Loucy (cell line): ENCODE measurements around the gene UQCC2.

ENCODE experiments used
- H2AFZ ChIP-seq: fragments of 200-600 bp; sonication (generic); 2 replicates; pipeline ENCODE4 v1.6.0; 2016; ENCODE audit warnings: antibody characterized with exemption, mild to moderate bottlenecking, low read length, moderate library complexity
- H3F3A ChIP-seq: fragments of 200-600 bp; 2 replicates; pipeline ENCODE4 v1.6.0; 2016; ENCODE audit warnings: antibody characterized with exemption, low read depth, mild to moderate bottlenecking
- H3K27me3 ChIP-seq: fragments of 200-600 bp; sonication (generic); 2 replicates; pipeline ENCODE4 v1.6.1; 2014; ENCODE audit warnings: low read length, mild to moderate bottlenecking; ENCODE audit not compliant: insufficient read depth, poor library complexity, severe bottlenecking
- H3K36me3 ChIP-seq: fragments of 200-600 bp; sonication (generic); 2 replicates; pipeline ENCODE4 v1.6.1; 2016; ENCODE audit warnings: low read length; ENCODE audit not compliant: insufficient read depth
- H3K4me1 ChIP-seq: fragments of 200-600 bp; sonication (generic); 2 replicates; pipeline ENCODE4 v1.5.1; 2014; ENCODE audit warnings: low read length, mild to moderate bottlenecking; ENCODE audit not compliant: insufficient read depth, poor library complexity, severe bottlenecking
- H3K4me2 ChIP-seq: fragments of 200-600 bp; sonication (generic); 2 replicates; pipeline ENCODE4 v1.6.0; 2014; ENCODE audit warnings: antibody characterized with exemption, low read length, low read depth, mild to moderate bottlenecking; ENCODE audit not compliant: poor library complexity, severe bottlenecking
- H3K4me3 ChIP-seq: fragments of 200-600 bp; sonication (generic); 2 replicates; pipeline ENCODE4 v1.5.1; 2014; ENCODE audit warnings: low read length, mild to moderate bottlenecking, mixed read lengths; ENCODE audit not compliant: poor library complexity, severe bottlenecking
- H3K79me2 ChIP-seq: fragments of 200-600 bp; sonication (generic); 2 replicates; pipeline ENCODE4 v1.6.1; 2014; ENCODE audit warnings: low read length; ENCODE audit not compliant: insufficient read depth
- H3K9ac ChIP-seq: fragments of 200-600 bp; sonication (generic); 2 replicates; pipeline ENCODE4 v1.6.0; 2014; ENCODE audit warnings: mild to moderate bottlenecking, low read depth, low read length, moderate library complexity; ENCODE audit not compliant: poor library complexity, severe bottlenecking
- H3K9me2 ChIP-seq: fragments of 200-600 bp; sonication (generic); replicated peaks from 2 replicates; pipeline ENCODE4 v1.6.1; 2016; ENCODE audit warnings: low read depth, low read length, mixed read lengths
- H3K9me3 ChIP-seq: fragments of 200-600 bp; sonication (generic); 2 replicates; pipeline ENCODE4 v1.6.1; 2014; ENCODE audit warnings: mild to moderate bottlenecking, antibody characterized with exemption, low read length, low read depth; ENCODE audit not compliant: insufficient read depth
- H4K20me1 ChIP-seq: fragments of 200-600 bp; sonication (generic); 2 replicates; pipeline ENCODE4 v1.6.0; 2014; ENCODE audit warnings: antibody characterized with exemption, low read length, mild to moderate bottlenecking; ENCODE audit not compliant: insufficient read depth, poor library complexity, severe bottlenecking
- EZH2phosphoT487 ChIP-seq: fragments of 200-600 bp; IDR thresholded peaks from 2 replicates; pipeline ENCODE4 v1.6.1; 2018; ENCODE audit warnings: antibody characterized with exemption, mild to moderate bottlenecking, moderate library complexity, borderline replicate concordance
- TF ChIP-seq, protein P1 (sequence below): fragments of 200-600 bp; sonication (generic); conservative IDR thresholded peaks from 2 replicates; pipeline ENCODE4 v1.5.1; 2014; ENCODE audit warnings: mild to moderate bottlenecking, antibody characterized with exemption, low read length

UQCC2 gene

DNA sequence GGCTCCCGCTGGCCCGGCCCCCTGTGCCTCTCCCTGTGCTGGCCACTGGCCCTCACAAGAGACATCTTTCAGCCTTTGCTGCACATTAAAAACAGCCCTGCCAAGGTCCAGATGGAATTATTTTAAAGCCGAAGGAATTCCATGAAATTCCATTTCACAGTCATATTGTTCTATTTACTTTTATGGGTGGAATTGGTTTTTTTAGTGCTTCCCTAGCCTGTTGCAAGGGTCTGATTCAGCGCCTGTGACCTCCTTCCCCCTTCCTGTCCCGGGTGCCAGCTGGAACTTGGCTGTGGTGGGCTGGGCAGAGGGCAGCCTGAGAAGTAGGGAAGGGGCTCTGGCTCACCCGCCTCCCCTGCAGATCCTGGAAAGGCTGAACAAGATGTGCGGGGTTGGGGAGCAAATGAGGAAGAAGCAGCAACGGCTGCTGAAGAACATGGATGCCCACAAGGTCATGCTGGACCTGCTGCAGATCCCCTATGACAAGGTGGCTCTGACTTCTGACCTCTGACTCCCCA lies 34.3 kb downstream of the UQCC2 start:
- no peaks in the 10 kb centered on the region for H4K20me1 ChIP-seq
- H3K9me2 ChIP-seq: no peaks in the 10 kb centered on the region
- H3K4me1 ChIP-seq: no peaks in the 10 kb centered on the region
- H3K79me2 ChIP-seq: no peaks in the 10 kb centered on the region
- peaks cover 14% of the 10 kb centered on the region; the same call in 1 of the 2 replicates for H3K36me3 ChIP-seq
- H3K9ac ChIP-seq: no peak overlapping the region
- H3F3A ChIP-seq: no peaks in the 10 kb centered on the region
- no peak overlapping the region for H2AFZ ChIP-seq
- H3K27me3 ChIP-seq: no peaks in the 10 kb centered on the region
- H3K4me2 ChIP-seq: no peak overlapping the region
- H3K4me3 ChIP-seq: no peak overlapping the region
- TF ChIP-seq, protein P1, sequence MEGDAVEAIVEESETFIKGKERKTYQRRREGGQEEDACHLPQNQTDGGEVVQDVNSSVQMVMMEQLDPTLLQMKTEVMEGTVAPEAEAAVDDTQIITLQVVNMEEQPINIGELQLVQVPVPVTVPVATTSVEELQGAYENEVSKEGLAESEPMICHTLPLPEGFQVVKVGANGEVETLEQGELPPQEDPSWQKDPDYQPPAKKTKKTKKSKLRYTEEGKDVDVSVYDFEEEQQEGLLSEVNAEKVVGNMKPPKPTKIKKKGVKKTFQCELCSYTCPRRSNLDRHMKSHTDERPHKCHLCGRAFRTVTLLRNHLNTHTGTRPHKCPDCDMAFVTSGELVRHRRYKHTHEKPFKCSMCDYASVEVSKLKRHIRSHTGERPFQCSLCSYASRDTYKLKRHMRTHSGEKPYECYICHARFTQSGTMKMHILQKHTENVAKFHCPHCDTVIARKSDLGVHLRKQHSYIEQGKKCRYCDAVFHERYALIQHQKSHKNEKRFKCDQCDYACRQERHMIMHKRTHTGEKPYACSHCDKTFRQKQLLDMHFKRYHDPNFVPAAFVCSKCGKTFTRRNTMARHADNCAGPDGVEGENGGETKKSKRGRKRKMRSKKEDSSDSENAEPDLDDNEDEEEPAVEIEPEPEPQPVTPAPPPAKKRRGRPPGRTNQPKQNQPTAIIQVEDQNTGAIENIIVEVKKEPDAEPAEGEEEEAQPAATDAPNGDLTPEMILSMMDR: no peak
- no peak for TF ChIP-seq EZH2phosphoT487
- no peaks in the 10 kb centered on the region for H3K9me3 ChIP-seq

DNA sequence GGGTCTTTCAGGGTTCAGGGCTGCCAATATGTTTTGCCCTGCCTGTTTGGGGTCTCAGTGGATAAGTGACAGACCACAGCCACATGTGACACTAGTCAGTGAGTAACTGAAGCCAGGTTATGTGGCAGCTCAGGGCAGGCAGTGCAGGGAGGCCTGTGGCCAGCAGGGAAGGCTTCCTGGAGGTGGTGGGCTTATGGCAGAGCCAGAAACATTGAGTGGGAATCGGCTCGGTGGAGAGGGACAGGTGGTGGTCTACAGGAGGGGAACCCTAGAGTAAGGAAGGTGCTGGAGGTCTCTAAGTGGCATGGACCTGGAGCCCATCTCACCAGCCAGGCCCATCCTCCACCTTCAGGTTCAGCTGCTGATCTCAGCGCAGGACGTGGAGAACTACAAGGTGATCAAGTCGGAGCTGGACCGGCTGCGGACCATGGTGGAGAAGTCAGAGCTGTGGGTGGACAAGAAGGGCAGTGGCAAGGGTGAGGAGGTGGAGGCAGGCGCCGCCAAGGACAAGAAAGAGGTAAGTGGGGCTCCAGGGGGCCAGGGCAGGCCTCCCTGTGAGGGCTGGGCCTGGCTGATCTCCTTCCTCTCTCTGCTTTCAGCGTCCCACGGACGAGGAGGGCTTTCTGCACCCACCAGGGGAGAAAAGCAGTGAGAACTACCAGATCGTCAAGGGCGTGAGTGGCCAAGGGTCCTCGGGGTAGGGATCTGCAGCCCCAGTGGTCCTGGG lies 34.9 kb downstream of the UQCC2 start:
- H3F3A ChIP-seq: no peaks in the 10 kb centered on the region
- H3K4me1 ChIP-seq: no peaks in the 10 kb centered on the region
- TF ChIP-seq, protein P1: no peak
- no peak for TF ChIP-seq EZH2phosphoT487
- no peaks in the 10 kb centered on the region for H4K20me1 ChIP-seq
- H3K9me3 ChIP-seq: no peaks in the 10 kb centered on the region
- no peak overlapping the region for H3K9ac ChIP-seq
- H2AFZ ChIP-seq: no peak overlapping the region
- no peak overlapping the region for H3K4me3 ChIP-seq
- no peaks in the 10 kb centered on the region for H3K9me2 ChIP-seq
- H3K36me3 ChIP-seq: peaks cover 14% of the 10 kb centered on the region; the same call in 1 of the 2 replicates
- H3K79me2 ChIP-seq: no peaks in the 10 kb centered on the region
- no peaks in the 10 kb centered on the region for H3K27me3 ChIP-seq
- no peak overlapping the region for H3K4me2 ChIP-seq

DNA sequence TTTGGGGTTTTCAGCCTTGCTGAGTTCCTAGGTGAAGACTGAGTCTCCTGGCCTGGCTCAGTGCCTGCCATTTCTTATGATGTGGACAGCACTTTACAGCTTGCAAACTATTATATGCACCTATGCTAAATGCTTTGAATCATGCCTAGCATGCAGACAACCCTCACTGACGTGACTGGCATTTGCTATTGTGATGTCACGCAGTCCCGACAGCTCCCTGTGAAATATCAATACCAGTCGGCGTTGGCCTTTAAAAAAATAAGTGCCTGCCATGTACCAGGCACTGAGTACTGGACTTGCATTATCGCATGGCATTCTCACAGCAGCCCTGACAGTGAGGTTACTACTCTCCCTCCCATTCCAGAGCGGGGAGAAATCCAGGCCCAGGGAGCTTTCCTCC lies 35.5 kb downstream of the UQCC2 start:
- H3K9ac ChIP-seq: no peak overlapping the region
- no peak overlapping the region for H3K4me3 ChIP-seq
- H3K4me1 ChIP-seq: no peaks in the 10 kb centered on the region
- H3K4me2 ChIP-seq: no peak overlapping the region
- H3K9me2 ChIP-seq: no peaks in the 10 kb centered on the region
- TF ChIP-seq, protein P1: no peak
- TF ChIP-seq EZH2phosphoT487: no peak
- H2AFZ ChIP-seq: no peak overlapping the region
- no peaks in the 10 kb centered on the region for H3K9me3 ChIP-seq
- H4K20me1 ChIP-seq: no peaks in the 10 kb centered on the region
- H3F3A ChIP-seq: no peaks in the 10 kb centered on the region
- peaks cover 16% of the 10 kb centered on the region; the same call in 1 of the 2 replicates for H3K36me3 ChIP-seq
- H3K27me3 ChIP-seq: no peaks in the 10 kb centered on the region
- no peaks in the 10 kb centered on the region for H3K79me2 ChIP-seq
